HEK293 (cell line): ENCODE data around the gene DRD5.

Experiments used
- CTCF ChIP-seq: fragments of 450-650 bp; formaldehyde crosslinking; IDR thresholded peaks from 2 replicates; pipeline ENCODE4 v1.5.1; 2016; ENCODE audit warnings: missing biosample characterization, missing genetic modification characterization
- PRDM1 ChIP-seq: fragments of 450-650 bp; formaldehyde crosslinking; IDR thresholded peaks from 2 replicates; pipeline ENCODE4; 2016; ENCODE audit warnings: missing biosample characterization, missing genetic modification characterization
- SP7 ChIP-seq: fragments of 450-650 bp; formaldehyde crosslinking; IDR thresholded peaks from 2 replicates; pipeline ENCODE4 v1.5.1; 2016; ENCODE audit warnings: missing biosample characterization, missing genetic modification characterization
- ZNF2 ChIP-seq: fragments of 450-650 bp; formaldehyde crosslinking; IDR thresholded peaks from 2 replicates; pipeline ENCODE4 v1.5.1; 2016; ENCODE audit warnings: missing biosample characterization, missing genetic modification characterization
- ZNF24 ChIP-seq: fragments of 450-650 bp; formaldehyde crosslinking; IDR thresholded peaks from 2 replicates; pipeline ENCODE4 v1.5.1; 2016; ENCODE audit warnings: missing biosample characterization, missing genetic modification characterization
- ZNF350 ChIP-seq: fragments of 450-650 bp; formaldehyde crosslinking; IDR thresholded peaks from 2 replicates; pipeline ENCODE4 v1.5.0; 2017; ENCODE audit warnings: missing biosample characterization, mild to moderate bottlenecking, missing genetic modification characterization
- ZNF623 ChIP-seq: fragments of 450-650 bp; formaldehyde crosslinking; IDR thresholded peaks from 2 replicates; pipeline ENCODE4 v1.5.1; 2016; ENCODE audit warnings: missing biosample characterization, missing genetic modification characterization
- ZNF785 ChIP-seq: fragments of 450-650 bp; formaldehyde crosslinking; IDR thresholded peaks from 2 replicates; pipeline ENCODE4 v1.5.1; 2016; ENCODE audit warnings: missing biosample characterization, missing genetic modification characterization
- TF ChIP-seq, protein P1 (sequence below): fragments of 450-650 bp; formaldehyde crosslinking; IDR thresholded peaks from 2 replicates; pipeline ENCODE4 v1.5.1; 2016; ENCODE audit warnings: missing biosample characterization, missing genetic modification characterization

DNA sequence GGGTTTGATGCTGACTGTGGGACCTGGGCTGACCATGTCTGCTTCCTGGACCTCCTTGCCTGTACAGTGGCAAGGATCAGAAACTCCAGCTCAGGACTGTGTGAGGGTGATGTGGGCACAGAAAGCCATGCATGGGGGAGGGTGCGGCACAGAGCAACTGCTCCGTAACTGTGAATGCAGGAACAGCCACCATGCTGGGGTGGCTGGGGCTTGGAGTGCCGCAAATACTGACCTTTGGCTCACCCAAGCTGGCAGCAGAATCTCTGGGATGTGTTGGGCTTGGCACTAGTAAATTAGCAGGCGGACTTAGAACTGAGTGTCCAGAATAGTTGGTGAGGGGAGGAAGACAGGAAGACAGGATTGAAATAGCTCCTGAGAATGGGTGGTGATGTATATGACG lies 52.0 kb downstream of the DRD5 start:
- TF ChIP-seq ZNF623 (tag by site-specific recombination) (no peak), PRDM1 (tag by site-specific recombination) (no peak), CTCF (tag by site-specific recombination) (no peak), ZNF350 (tag by site-specific recombination) (no peak), ZNF785 (tag by site-specific recombination) (no peak), ZNF24 (tag by site-specific recombination) (no peak), ZNF2 (no peak), SP7 (tag by site-specific recombination) (no peak)
- TF ChIP-seq, protein P1, sequence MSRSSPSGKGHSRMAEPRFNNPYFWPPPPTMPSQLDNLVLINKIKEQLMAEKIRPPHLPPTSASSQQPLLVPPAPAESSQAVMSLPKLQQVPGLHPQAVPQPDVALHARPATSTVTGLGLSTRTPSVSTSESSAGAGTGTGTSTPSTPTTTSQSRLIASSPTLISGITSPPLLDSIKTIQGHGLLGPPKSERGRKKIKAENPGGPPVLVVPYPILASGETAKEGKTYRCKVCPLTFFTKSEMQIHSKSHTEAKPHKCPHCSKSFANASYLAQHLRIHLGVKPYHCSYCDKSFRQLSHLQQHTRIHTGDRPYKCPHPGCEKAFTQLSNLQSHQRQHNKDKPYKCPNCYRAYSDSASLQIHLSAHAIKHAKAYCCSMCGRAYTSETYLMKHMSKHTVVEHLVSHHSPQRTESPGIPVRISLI (tag by site-specific recombination): no peak
